Adrenal gland (tissue), 5 donors: ENCODE measurements around the gene SYK.

ENCODE experiments used
- POLR2A ChIP-seq, 2 donors: fragments of 450-650 bp; IDR thresholded peaks; one replicate each; pipeline ENCODE4 v1.6.1; 2017; ENCODE audit warnings: antibody characterized with exemption in 2 of 2, mild to moderate bottlenecking in 2 of 2, moderate library complexity in 1 of 2
- TF ChIP-seq, protein P1 (sequence below), 6 experiments: fragments of 450-650 bp in 4 of 6; fragments of 200-600 bp in 2 of 6; sonication (generic) in 1 of 6; IDR thresholded peaks; 1 replicate in 5 of 6; 2 replicates in 1 of 6; pipeline versions ENCODE4 v1.5.1 to v1.8.0; 2016 to 2021; ENCODE audit warnings: antibody characterized with exemption in 6 of 6, mild to moderate bottlenecking in 2 of 6, moderate library complexity in 1 of 6
- donor health status: DM: no; HTN: no; CAD: no.

DNA sequence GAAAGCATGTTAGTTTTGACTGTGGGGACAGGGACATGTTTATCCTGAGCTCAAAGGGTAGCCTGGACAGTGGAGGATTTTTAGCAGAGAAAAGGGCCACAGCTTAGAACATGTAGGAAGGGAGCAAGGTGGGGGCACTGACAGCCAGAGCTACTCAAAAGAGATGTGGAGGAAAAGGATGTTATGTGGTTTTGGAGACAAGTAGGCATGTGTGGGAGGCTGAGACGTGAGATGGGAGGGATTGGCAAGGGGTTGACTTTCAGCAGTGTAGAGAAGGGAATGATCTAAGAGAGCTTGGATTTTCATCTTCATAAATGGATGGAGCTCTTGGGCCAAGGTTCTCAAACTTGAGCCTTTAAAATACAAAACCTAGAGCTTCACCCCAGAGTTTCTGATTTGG is 24.0 kb downstream of the SYK start:
- no peak for TF ChIP-seq POLR2A (IDR thresholded peaks at IDR 0.05)
- TF ChIP-seq, protein P1, sequence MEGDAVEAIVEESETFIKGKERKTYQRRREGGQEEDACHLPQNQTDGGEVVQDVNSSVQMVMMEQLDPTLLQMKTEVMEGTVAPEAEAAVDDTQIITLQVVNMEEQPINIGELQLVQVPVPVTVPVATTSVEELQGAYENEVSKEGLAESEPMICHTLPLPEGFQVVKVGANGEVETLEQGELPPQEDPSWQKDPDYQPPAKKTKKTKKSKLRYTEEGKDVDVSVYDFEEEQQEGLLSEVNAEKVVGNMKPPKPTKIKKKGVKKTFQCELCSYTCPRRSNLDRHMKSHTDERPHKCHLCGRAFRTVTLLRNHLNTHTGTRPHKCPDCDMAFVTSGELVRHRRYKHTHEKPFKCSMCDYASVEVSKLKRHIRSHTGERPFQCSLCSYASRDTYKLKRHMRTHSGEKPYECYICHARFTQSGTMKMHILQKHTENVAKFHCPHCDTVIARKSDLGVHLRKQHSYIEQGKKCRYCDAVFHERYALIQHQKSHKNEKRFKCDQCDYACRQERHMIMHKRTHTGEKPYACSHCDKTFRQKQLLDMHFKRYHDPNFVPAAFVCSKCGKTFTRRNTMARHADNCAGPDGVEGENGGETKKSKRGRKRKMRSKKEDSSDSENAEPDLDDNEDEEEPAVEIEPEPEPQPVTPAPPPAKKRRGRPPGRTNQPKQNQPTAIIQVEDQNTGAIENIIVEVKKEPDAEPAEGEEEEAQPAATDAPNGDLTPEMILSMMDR (IDR thresholded peaks at IDR 0.05): no peak
